C4-2B (cell line): ENCODE results near the gene COL23A1.

Experiments
- CTCF ChIP-seq: fragments of 450-650 bp; conservative IDR thresholded peaks from 2 replicates; pipeline ENCODE4 v1.5.1; 2017; ENCODE audit warnings: mild to moderate bottlenecking
- ZFX ChIP-seq: fragments of 450-650 bp; IDR thresholded peaks from 2 replicates; pipeline ENCODE4 v1.6.1; 2017

DNA sequence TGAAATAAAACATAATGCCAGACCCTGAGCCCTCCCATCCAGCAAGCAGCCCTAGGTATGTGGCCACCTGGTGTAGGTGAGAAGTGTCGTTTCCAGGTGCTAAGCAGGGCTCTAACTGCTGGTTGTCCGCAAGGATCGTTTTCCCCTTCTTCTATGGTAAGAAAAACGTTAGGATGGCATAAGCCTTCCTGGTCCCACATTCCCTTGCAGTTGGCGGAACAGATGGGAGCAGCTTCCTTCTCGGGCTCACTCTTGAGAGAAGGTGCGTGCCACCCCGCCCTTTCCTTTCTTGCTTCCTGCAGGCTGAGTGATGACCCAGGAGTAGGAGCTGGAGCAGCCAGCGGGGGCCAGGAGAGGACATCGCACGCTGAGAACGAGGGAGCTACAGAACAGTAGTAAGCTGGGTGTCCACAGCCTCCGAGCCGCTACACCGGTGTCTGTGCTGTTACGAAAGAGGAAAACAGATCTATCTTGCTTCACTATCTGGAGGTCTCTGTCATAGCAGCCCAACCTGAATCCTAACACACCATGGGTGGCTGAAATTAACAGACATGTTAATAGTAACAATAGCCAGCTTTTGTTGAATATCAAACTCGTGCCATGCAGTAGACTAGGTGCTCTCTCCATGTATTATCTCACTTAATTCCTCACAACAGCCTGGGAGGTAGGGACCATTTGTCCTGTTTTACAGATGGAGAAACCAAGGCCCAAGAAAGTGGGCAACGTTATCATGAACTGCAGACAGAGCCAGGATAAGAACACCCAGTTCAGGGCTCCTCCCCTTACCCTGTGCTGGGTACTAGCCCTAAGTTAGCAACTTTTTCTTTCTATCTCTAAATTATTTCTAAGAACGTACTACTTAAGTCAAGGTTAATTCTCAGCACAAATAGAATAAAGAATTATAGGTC lies 139.8 kb downstream of the COL23A1 start:
- TF ChIP-seq CTCF (no peak), ZFX (no peak)
